ENCODE results near the gene RPL36.

- TF ChIP-seq CTCF (IDR thresholded peaks at IDR 0.05; ENCODE audit: insufficient read depth, low read depth, low read length) (no peak), EZH2 (IDR thresholded peaks at IDR 0.05; ENCODE audit: insufficient read depth, low read length) (no peak)
Measured at GRCh38 chr19:5652261-5652660, 37.8 kb upstream of the RPL36 start.
